ENCODE measurements around the gene CDKN2AIPNL.

CDKN2AIPNL gene, protein sequence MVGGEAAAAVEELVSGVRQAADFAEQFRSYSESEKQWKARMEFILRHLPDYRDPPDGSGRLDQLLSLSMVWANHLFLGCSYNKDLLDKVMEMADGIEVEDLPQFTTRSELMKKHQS

GRCh38 chr5:134411546-134412266 lies at the start of gene CDKN2AIPNL:
Gene CDKN2AIPNL (minus strand): TSS chr5:134411881. CDS start chr5:134411854, 27 bp downstream.
- peak; percentile 76 for DNase-seq

DNA sequence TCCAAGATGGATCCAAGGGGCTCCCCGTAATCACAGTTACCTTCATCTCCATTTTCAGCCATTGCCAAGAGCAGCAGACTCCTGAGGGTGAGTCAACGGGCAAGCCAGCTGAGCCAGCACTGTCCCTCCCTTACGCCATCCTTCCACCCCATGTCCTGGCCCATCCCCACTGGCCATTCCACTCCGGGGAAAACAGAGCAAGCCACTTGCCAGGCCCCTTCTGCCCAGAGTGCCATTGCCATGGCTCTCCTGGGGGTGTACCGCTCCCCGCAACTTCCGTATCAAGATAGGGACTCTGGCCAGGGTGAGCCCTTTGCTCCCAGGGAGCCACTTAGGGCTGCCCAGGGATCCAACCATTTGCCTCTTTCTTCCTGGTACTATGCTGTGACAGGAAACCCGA lies 48.9 kb upstream of the CDKN2AIPNL start:
- DNase-seq, result no peak

DNA sequence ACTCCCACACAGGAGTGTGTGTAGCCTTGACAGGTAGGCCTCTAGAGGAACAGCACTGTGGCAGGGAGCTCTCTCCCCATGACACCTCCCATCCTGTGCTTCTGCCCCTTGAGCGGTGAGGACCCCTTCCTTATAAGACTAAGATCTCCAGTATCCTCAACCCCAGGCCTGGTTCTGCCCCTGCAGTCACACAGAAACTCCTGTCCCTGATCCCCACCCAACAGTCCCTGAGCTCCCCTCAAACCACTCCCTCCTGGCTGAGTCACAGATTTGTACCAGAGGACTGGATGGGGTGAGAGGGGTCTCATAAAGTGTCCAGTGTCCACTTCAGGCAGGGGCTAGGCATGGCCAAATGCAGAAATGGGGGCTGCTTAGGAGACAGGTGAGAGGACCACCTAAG lies 47.8 kb upstream of the CDKN2AIPNL start:
- DNase-seq, result no peak

- DNase-seq, result no peak
Measured at GRCh38 chr5:134459010-134459403, 47.3 kb upstream of the CDKN2AIPNL start.

DNA sequence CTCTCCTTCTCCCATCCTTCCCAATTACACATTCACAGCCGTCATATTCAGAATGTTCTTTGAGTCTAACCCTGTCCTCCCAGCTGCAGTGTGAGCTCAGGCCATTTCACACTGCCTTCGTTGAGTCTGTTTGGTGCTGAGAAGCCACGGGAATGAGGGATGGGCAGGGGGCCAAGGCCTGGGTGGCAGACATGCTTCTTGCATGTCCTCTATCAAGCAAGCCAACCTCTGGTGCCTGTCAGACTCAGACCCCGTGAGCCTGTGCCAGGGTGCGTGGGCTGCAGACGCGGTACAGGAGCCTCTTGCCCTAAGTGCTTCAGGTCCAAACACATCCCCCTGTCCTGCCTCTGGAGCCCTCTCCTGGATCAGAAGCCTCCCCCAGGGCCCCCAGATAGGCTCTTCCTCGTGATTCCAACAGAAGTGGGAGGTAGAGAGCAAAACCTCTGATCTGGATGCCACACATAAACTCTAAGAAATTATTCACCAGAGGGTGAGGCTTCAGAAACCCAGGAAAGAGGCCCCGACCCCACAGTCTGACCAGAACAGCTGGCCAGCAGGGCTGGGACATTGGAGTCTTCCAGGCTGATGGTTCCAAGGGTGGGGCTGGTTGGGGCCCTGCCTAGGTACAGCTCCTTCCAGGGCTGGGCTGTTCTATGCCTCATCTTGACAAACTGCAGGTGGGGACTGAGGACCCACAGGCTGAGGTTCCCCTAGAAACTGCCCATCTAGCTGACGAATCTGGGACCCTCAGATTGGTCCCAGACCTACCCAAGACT lies 46.7 kb upstream of the CDKN2AIPNL start:
- no peak for DNase-seq

DNA sequence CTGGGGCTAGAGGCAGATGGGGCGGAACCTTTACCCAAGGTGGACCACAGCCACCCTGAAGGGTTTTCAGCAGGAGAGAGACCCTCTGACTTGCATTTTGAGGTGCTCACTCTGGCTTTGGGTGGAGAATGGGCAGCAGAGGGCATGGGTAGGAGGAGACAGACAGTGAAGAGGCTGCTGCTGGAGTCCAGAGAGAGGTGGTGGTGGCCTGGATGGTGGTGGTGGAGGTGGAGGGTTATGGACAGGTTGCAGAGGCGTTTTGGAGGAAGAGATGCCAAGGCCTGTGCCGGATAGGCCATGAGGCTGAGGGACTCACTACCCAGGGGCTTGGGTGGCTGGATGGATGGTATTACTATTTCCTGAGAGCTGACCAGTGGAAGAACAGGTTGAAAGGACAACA lies 46.1 kb upstream of the CDKN2AIPNL start:
- no peak for DNase-seq

DNA sequence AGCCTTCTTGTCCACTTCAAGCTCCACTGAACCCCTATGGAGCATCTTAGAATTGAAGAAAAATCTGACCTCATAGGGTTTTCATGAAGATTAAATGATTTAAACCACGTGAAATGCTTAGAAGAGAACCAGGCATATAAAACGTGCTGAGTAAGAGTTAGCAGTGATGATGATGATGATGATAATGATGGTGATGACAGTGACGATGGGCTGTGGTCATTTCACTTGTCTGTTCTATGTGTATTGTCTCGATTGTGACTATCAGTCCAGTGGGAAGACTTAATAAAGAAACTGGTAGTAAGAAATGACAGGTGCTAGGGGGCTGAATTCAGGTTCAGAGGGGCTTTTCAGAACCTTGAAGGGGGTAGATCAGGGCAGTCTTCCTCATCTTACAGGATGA lies 45.1 kb upstream of the CDKN2AIPNL start:
- DNase-seq, result no peak

DNA sequence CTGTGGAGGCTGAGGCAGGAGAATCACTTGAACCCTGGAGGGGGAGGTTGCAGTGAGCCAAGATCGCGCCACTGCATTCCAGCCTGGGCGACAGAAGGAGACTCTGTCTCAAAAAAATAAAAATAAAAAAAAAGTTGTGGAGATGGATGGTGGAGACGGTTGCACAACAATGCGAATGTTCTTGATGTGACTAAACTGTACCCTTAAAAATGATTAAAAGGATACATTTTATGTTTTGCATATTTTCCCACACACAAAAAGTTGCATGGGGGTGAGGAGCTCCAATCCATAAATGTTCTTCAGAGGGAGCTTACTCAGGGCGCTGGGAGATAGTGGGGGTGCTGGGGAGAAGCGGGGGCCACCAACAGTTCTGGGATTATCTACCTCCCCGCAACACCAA lies 43.8 kb upstream of the CDKN2AIPNL start:
- DNase-seq, result no peak

DNA sequence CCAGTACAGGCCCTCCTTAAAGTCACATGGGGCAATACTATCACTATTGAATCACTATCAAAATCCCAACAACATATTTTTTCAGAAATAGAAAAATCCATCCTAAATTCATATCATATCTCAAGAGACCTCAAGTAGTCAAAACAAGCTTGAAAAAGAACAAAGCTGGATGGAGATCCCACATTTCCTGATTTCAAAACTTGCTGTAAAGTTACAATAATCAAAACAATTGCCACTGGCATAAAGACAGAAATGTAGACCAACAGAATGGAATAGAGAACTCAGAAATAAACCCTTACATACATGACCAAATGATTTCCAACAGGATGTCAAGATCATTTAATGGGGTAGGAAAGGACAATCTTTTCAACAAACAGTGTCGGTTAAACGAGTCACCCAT lies 41.3 kb upstream of the CDKN2AIPNL start:
- DNase-seq, result no peak

- no peak for DNase-seq
Measured at GRCh38 chr5:134451936-134452505, 40.3 kb upstream of the CDKN2AIPNL start.

GRCh38 chr5:134451225-134451935 lies 39.7 kb upstream of the CDKN2AIPNL start:
- DNase-seq, result no peak

DNA sequence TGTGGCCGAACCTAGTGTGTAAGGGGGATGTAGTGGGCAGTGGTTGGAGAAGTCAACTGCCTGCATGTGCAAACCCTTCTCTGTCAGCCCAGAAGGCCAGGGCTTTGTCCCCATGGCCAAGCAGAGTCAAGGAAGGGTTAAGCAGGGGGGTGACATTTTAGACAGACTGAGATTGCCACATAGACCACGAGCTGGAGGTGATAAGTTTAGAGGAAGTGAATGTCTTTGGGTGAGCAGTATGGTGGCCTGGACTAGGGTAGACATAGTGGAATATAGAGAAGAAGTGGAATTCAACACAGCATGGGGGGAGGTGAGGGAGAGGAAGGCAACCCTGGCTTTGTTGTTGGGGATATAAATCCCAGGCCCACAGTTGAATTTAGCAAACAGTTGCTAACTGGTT lies 38.7 kb upstream of the CDKN2AIPNL start:
- DNase-seq, result no peak

DNA sequence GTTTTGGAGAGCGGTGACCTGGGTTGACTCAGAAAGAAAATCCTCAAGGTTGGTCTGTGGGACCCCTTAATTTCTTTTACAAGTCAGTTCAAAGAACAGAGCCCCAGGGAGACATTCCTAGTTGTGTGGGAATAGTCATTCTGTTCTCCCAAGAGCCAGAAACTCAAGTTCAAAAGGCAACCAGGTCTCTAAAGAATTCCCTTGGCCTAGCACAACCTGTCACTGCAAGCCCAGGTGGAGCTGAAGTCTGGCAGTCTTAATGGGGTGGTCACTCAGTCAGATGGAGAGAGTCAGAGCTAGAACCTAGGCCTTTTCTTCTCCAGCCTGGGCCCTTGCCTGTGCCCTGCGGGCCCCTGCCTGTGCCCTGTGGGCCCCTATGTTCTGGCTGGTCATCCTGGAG lies 37.5 kb upstream of the CDKN2AIPNL start:
- DNase-seq, result no peak

DNA sequence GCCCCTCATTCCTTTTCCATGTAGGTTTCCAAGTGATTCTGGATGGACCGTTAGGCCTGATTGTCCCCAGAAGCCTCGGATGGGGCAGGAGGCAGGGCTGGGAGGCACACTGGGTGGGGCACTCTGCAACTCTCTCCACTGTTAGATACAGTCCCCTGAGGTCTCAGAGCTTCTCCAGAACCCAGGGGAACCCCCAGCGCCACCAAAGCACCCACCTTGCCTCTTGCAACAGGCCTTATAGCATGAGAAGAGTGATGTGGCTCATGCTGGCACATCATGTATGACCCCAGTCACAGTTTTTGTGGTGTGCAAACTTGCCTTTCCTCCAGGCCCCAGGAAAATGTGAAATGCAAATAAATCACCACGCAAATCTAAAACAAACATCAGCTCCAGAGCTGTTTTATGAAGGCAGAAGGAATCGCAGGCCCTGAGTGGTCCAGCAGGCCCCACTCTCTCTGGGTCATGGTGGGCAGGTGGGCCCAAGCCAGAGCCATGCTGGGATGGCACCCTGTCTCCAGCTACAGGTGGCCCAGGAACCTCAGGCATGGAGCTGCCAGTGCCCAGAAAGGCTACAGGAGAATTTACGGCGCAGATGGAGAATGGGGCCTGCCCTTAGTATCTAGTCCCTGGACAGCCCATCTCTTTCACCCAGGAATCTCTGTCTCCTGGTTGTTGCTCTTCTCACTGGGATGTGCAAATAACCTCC lies 36.3 kb upstream of the CDKN2AIPNL start:
- DNase-seq, result no peak

GRCh38 chr5:134446938-134447337 lies 35.3 kb upstream of the CDKN2AIPNL start:
- DNase-seq, result no peak

GRCh38 chr5:134445856-134446818 lies 34.5 kb upstream of the CDKN2AIPNL start:
- DNase-seq, result no peak

DNA sequence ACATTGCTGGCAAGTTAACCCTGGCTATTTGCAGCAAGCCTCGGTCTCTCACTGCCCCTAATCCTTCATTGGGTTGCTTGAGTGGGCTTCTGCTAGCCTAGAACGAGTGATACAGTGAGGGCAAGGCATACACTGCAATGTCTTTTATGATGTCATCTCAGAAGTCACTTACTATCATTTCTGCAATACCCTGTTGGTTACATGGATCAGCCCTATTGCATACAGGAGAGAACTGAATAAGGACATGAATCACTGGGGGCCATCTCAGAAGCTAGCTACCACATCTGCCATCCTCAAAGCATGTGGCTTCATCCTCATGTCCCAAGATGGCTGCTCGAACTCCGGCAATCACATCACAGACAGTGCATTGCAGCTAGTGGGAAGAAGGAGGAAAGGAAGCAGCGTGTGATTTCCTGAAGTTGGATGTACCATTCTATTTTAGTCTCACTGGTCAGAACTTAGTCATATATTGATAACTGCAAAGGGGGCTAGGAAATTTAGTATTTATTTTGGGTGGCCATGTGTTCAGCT lies 33.3 kb upstream of the CDKN2AIPNL start:
- no peak for DNase-seq

GRCh38 chr5:134440201-134440755 lies 28.6 kb upstream of the CDKN2AIPNL start:
- no peak for DNase-seq

DNA sequence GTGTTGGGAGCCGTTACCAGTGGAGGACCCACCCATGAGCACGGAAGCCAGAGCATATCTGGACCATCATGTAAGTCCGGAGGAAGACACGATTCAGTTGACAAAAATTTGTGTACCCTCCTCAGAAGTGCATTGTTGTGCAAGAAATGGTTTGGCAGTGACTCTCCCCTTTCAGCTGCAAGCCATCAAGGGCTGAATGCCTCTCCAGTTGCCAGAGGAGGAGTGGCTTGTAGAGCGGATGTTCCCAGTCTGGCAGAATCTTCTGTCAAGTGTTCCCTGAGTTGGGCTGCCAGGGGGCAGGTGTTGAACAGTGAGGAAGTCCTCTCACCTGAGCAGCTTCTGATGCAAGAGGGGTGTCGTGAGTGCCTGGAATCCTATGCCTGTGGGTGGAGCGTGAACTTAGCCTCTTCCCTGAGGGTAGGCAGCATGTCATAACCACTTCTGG lies 27.6 kb upstream of the CDKN2AIPNL start:
- peak; percentile 50 for DNase-seq

GRCh38 chr5:134438721-134439123 lies 27.0 kb upstream of the CDKN2AIPNL start:
- no peak for DNase-seq
